GM18909 (cell line): Measurements from ENCODE around the gene PLD5.
"Not testable (repeated sequence)": the region's sequence is repeated elsewhere in the genome, so short reads cannot be mapped to it uniquely, and the experiment has no call there.

ENCODE experiments used
- ATAC-seq: cut with Tn5 transposase; IDR thresholded peaks from one replicate; pipeline ENCODE4 v1.9.1; 2021; ENCODE audit warnings: mild to moderate bottlenecking; ENCODE audit not compliant: unreplicated experiment, poor library complexity

Gene PLD5

GRCh38 chr1:242428399-242429190, 95.9 kb downstream of the PLD5 start:
- no peak for ATAC-seq

DNA sequence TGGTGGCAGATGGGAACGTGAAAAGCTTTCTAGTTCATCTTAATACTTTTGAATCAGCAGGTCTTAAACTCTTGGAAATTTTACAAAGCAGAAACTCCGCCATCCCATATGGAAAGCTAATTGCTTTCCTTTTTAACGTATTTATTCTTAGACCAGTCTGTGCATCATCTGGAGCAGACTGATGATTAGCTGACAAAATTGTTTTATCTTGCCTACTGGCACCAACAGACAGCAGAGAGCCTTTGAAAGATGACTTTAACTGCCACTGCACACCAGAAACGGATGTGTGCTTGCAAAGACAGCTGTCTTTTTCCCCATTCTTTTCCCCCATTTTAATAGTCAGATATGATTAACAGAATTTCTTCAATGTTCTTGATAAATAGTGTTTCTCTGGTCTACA, 97.0 kb downstream of the PLD5 start:
- no peak for ATAC-seq

GRCh38 chr1:242426271-242426905, 98.1 kb downstream of the PLD5 start:
- no peak for ATAC-seq

GRCh38 chr1:242425232-242425631, 99.3 kb downstream of the PLD5 start:
- no peak for ATAC-seq

GRCh38 chr1:242416657-242417056, 107.8 kb downstream of the PLD5 start:
- ATAC-seq: no peak

- no peak for ATAC-seq
These were observed 111.6 kb downstream of the PLD5 start for GRCh38 chr1:242412921-242413320.

DNA sequence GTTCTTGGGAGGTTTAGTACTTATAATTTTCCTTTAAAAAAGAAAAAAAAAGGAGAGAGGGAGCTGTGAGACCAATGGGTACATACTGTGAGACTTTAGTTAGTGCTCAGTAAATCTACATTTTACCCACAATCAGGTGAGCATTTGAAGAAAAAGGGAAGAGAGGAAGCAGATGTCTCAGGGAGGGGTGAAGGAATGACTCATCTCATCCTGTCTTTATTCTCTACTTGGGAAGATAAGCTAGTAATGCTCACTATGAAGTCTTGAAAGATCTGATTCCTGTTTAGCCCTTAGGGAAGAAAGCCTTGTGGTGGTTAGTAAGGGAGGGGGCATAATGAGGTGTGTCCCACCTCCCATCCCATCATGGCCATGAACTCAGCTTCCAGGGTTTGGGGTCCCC, 112.6 kb downstream of the PLD5 start:
- no peak for ATAC-seq

GRCh38 chr1:242405947-242406346, 118.5 kb downstream of the PLD5 start:
- ATAC-seq: no peak

DNA sequence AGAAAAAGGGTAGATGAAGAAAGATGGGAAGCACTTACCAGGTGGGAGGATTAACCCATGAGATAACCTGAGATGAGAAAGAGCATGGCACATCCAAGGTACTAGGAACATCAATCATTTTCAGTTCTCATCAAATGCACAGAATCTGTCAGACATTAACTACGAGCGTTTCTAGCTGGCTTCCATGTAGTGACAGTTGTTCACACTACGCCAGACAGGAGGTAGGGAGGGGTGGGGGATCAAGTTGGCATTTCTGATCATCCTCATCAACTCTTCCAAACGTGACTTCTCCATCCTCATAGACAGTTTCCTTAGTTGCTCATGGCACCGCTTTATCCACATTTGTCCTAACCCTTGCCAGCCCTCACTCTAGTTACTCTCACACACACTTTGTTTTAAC, 120.2 kb downstream of the PLD5 start:
- no peak for ATAC-seq

- no peak for ATAC-seq
These were observed 121.5 kb downstream of the PLD5 start for GRCh38 chr1:242402956-242403355.

- no peak for ATAC-seq
These were observed 122.6 kb downstream of the PLD5 start for GRCh38 chr1:242401937-242402336.

GRCh38 chr1:242398351-242398750, 126.1 kb downstream of the PLD5 start:
- no peak for ATAC-seq

DNA sequence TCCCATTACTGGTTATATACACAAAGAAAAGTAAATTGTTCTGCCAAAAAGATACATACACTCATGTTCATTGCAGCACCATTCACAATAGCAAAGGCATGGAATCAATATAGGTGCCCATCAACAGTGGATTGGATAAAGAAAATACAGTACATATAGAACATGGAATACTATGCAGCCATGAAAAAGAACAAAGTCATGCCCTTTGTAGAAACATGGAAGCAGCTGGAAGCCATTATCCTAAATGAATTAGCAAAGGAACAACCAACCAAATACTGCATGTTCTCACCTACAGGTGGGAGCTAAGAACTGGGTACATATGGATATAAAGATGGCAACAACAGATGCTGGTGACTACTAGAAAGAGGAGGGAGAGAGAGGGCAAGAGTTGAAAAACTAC, 132.6 kb downstream of the PLD5 start:
- no peak for ATAC-seq

- not testable (repeated sequence) for ATAC-seq
These were observed 148.4 kb downstream of the PLD5 start for GRCh38 chr1:242376121-242376520.

GRCh38 chr1:242350446-242350845, 174.1 kb downstream of the PLD5 start:
- not testable (repeated sequence) for ATAC-seq

- ATAC-seq: no peak
These were observed 174.9 kb downstream of the PLD5 start for GRCh38 chr1:242349636-242350035.

DNA sequence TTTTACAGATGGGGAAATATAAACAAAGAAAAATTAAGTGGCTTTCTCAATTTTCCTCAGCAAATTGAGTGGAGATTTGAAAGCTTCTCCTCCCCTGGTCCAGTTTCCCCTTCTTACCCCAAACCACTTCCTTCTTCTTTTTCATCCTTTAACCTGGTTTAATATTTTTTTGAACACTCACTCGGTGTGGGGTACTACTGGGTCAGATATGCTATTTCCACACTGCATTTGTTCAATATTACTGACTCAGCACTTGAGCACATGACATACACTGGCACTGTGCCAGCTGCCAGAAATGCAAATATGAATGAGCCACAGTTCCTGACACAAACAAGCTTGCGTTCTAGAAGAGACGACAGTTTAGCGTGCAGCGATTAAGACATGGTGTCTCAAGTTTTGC, 193.6 kb downstream of the PLD5 start:
- ATAC-seq: peak; percentile 85

DNA sequence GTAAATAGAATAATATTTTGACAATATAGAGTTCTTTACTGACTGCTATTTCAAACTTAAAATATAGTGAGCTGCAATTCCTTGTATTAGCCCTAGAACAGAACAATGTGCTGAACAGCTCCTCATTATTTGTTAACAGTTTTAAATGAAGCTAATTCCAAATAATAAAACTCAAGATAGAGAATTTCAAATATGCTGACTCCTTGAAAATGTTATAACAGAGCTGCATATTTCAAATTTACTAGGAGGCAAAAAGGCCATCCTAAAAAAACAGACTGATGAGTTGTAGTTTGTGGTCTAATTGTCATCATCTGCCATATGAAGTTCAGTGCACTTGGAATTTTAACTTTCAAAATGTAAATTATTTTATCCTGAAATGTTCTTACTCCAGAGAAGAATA, 197.1 kb downstream of the PLD5 start:
- not testable (repeated sequence) for ATAC-seq

DNA sequence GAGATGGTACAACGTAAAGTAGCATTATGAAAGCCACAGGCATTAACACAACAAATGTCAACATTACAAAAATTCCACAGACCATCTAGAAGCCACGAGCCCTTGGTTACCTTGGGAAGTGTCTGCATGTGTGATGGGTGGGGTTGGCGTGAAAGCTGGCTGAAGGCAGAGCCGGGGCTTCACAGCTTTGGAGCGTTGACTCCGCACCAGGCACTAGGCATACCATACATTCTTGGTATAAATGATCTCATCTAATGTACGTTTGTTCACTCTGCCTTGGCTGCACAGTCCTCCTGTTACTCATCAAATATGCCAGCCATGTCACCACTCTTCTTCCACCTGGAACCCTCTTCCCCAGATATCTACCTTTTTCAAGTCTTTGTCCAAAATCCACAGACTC, 202.5 kb downstream of the PLD5 start:
- ATAC-seq: not testable (repeated sequence)

DNA sequence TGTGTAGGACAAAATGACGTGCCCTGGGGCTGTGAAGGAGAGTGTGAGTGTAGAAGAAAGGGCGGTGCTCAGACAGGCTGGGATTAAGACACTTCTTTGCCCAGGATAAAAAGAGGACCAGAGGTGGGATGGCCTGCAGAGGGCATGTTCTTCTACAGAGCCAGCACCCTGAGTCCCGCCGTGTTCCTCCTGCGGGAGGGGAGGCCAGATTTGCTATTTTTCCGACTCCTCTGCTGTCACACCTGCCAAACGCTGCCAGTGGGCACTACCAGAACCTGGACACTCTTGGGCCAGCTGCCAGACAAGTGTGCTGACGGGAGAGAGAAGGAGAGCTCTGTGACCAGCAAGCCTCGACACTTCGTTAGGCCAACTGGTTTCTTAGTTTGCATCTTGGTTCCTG, 206.4 kb downstream of the PLD5 start:
- ATAC-seq: no peak

GRCh38 chr1:242314865-242315264, 209.6 kb downstream of the PLD5 start:
- ATAC-seq: not testable (repeated sequence)

DNA sequence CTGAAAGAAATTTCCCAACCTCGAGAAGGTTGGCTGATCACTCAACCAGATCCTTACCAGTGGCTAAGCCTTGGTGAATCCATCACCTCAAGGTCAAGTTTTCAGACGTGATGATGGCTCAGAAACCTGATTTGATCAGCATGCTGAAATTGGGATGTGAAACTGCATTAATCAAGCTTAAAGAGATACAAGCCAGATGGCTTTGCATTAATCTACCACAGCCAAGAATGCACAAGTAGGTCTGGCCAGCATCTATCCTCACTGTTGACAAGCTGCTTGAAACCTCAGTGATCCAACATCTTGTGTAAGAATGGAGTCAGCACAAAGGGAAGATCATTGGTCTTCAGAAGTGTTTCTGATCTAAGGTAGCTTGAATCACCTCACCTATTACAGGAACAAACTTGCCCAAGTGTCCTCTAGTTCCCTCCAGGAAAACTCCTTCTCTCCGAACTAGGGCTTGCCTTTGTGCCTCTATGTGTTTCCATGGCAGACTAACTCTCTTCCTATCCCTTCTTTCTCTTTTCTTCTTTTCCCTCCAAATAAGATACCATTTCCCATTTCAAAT, 210.3 kb downstream of the PLD5 start:
- ATAC-seq: not testable (repeated sequence)
